GM18951 (cell line): ENCODE measurements around the gene GPR68.
"Not testable (repeated sequence)": the region's sequence is repeated elsewhere in the genome, so short reads cannot be mapped to it uniquely, and the experiment has no call there.

Source experiments
- POLR2A ChIP-seq: IDR thresholded peaks from 4 replicates; pipeline ENCODE4 v1.6.1; 2011; ENCODE audit warnings: mild to moderate bottlenecking; ENCODE audit not compliant: insufficient read length, insufficient read depth; ENCODE audit errors: extremely low read depth
- in situ Hi-C: fragments of 300-500 bp; cut with MboI; formaldehyde crosslinking; loops from one replicate; pipeline ENCODE4 v1.12.0; 2022; ENCODE audit warnings: low sequenced_read_pairs, mixed read lengths, inconsistent platforms; ENCODE audit not compliant: unreplicated experiment

The GPR68 gene

GRCh38 chr14:91255026-91255695 lies 10.7 kb upstream of the GPR68 start:
- in situ Hi-C loops: no loop called here
- no peak for TF ChIP-seq POLR2A

GRCh38 chr14:91254461-91254860 lies 10.0 kb upstream of the GPR68 start:
- TF ChIP-seq POLR2A: no peak
- in situ Hi-C loops: no loop called here

- TF ChIP-seq POLR2A: no peak
- in situ Hi-C loops: no loop called here
Observed at GRCh38 chr14:91253795-91254323, 9.4 kb upstream of the GPR68 start.

GRCh38 chr14:91252871-91253794 lies 8.6 kb upstream of the GPR68 start:
- in situ Hi-C loops: no loop called here
- TF ChIP-seq POLR2A: peak; percentile 41

GRCh38 chr14:91250912-91251311 lies 6.4 kb upstream of the GPR68 start:
- in situ Hi-C loops: no loop called here
- TF ChIP-seq POLR2A: no peak

GRCh38 chr14:91249841-91250616 lies 5.5 kb upstream of the GPR68 start:
- peak; percentile 47 for TF ChIP-seq POLR2A
- in situ Hi-C loops: no loop called here

GRCh38 chr14:91246051-91246852 lies 1.7 kb upstream of the GPR68 start:
- in situ Hi-C loops: no loop called here
- no peak for TF ChIP-seq POLR2A

- in situ Hi-C loops: not testable (repeated sequence)
Observed at GRCh38 chr14:91245616-91246015, 1.1 kb upstream of the GPR68 start.

GRCh38 chr14:91245029-91245428 lies 525 bp upstream of the GPR68 start:
- no peak for TF ChIP-seq POLR2A
- in situ Hi-C loops: no loop called here

GRCh38 chr14:91243074-91243471 lies 1.4 kb downstream of the GPR68 start:
- no peak for TF ChIP-seq POLR2A
- in situ Hi-C loops: no loop called here

- in situ Hi-C loops: no loop called here
- no peak for TF ChIP-seq POLR2A
Observed at GRCh38 chr14:91242635-91243034, 1.9 kb downstream of the GPR68 start.

- in situ Hi-C loops: no loop called here
Observed at GRCh38 chr14:91241863-91242262, 2.6 kb downstream of the GPR68 start.

More at GRCh38 chr14:91241863-91242262, 2.6 kb downstream of the GPR68 start:
- TF ChIP-seq POLR2A: no peak
